Measurements from ENCODE around the gene SSMEM1.
"Not testable (repeated sequence)": the region's sequence is repeated elsewhere in the genome, so short reads cannot be mapped to it uniquely, and the experiment has no call there.

SSMEM1 gene

GRCh38 chr7:130179631-130180030 is 28.0 kb upstream of the SSMEM1 start:
- no peak for TF ChIP-seq CTCF (IDR thresholded peaks at IDR 0.05; ENCODE audit: insufficient read depth, low read length, missing control alignments)
- POLR2A ChIA-PET = no interaction called here
- CTCF ChIA-PET = no interaction called here
- H3K4me3 ChIP-seq (ENCODE audit: low read depth, low read length) = no peak overlapping the region
- DNase-seq (ENCODE audit: low read depth, low spot score) = no peak

- ChIA-PET CTCF (no interaction called here), POLR2A (no interaction called here)
- no peak for TF ChIP-seq CTCF (IDR thresholded peaks at IDR 0.05; ENCODE audit: insufficient read depth, low read length, missing control alignments)
- H3K4me3 ChIP-seq (ENCODE audit: low read depth, low read length) = no peak overlapping the region
- DNase-seq (ENCODE audit: low read depth, low spot score) = no peak
These were observed 26.9 kb upstream of the SSMEM1 start for GRCh38 chr7:130180571-130181262.

GRCh38 chr7:130181263-130181605 is 26.4 kb upstream of the SSMEM1 start:
- CTCF ChIA-PET = interaction anchor here (0.7 to 1.2 kb wide), 2 partner anchors 8 to 13 kb away, joined by 3 read pairs; no protein-coding TSS in a partner anchor
- no peak overlapping the region for H3K4me3 ChIP-seq (ENCODE audit: low read depth, low read length)

GRCh38 chr7:130182990-130183389 is 24.7 kb upstream of the SSMEM1 start:
- H3K4me3 ChIP-seq (ENCODE audit: low read depth, low read length) = no peak overlapping the region
- CTCF ChIA-PET = interaction anchor here (1.3 kb wide), 1 partner anchor 87 kb away, joined by 3 read pairs; no protein-coding TSS in a partner anchor
- no peak for DNase-seq (ENCODE audit: low read depth, low spot score)
- POLR2A ChIA-PET = interaction anchor here (0.6 kb wide), 1 partner anchor 258 kb away, joined by 3 read pairs; the partner anchor contains the start of gene CEP41
- no peak for TF ChIP-seq CTCF (IDR thresholded peaks at IDR 0.05; ENCODE audit: insufficient read depth, low read length, missing control alignments)

More at GRCh38 chr7:130181263-130181605, 26.4 kb upstream of the SSMEM1 start:
- POLR2A ChIA-PET = no interaction called here
- no peak for DNase-seq (ENCODE audit: low read depth, low spot score)
- TF ChIP-seq CTCF (IDR thresholded peaks at IDR 0.05; ENCODE audit: insufficient read depth, low read length, missing control alignments) = no peak

- DNase-seq (ENCODE audit: low read depth, low spot score); POLR2A ChIA-PET; H3K4me3 ChIP-seq (ENCODE audit: low read depth, low read length): not testable (repeated sequence)
- CTCF ChIA-PET = interaction anchor here (1.3 kb wide), 2 partner anchors 89 to 100 kb away, joined by 3 read pairs; no protein-coding TSS in a partner anchor
These were observed 23.3 kb upstream of the SSMEM1 start for GRCh38 chr7:130184349-130184748.

GRCh38 chr7:130187360-130187759 is 20.3 kb upstream of the SSMEM1 start:
- no peak for DNase-seq (ENCODE audit: low read depth, low spot score)
- H3K4me3 ChIP-seq (ENCODE audit: low read depth, low read length) = no peak overlapping the region
- CTCF ChIA-PET = no interaction called here
- POLR2A ChIA-PET = no interaction called here
- no peak for TF ChIP-seq CTCF (IDR thresholded peaks at IDR 0.05; ENCODE audit: insufficient read depth, low read length, missing control alignments)

GRCh38 chr7:130189343-130189742 is 18.3 kb upstream of the SSMEM1 start:
- TF ChIP-seq CTCF (IDR thresholded peaks at IDR 0.05; ENCODE audit: insufficient read depth, low read length, missing control alignments) = no peak
- H3K4me3 ChIP-seq (ENCODE audit: low read depth, low read length) = no peak overlapping the region
- POLR2A ChIA-PET = no interaction called here
- CTCF ChIA-PET = no interaction called here
- no peak for DNase-seq (ENCODE audit: low read depth, low spot score)

Measured in AG04449 (cell line).